Prostate gland (tissue), 2 donors: ENCODE data around the gene ADGRB3.

Experiments
- CTCF ChIP-seq, 4 experiments: fragments of 200-600 bp in 2 of 4; fragments of 450-650 bp in 2 of 4; sonication (generic) in 2 of 4; IDR thresholded peaks; 1 replicate in 3 of 4; 2 replicates in 1 of 4; pipeline ENCODE4 v1.5.1; 2016 to 2019; ENCODE audit warnings: antibody characterized with exemption in 4 of 4, mild to moderate bottlenecking in 2 of 4, moderate library complexity in 2 of 4
- POLR2AphosphoS5 ChIP-seq: sonication (generic); formaldehyde crosslinking; IDR thresholded peaks from one replicate; pipeline ENCODE4 v1.6.1; 2017; ENCODE audit warnings: antibody characterized with exemption

GRCh38 chr6:69232911-69233448 lies 597.9 kb downstream of the ADGRB3 start:
- TF ChIP-seq POLR2AphosphoS5 (peak; percentile 26), CTCF (IDR thresholded peaks at IDR 0.05) (peak in 1 of 4 experiments; percentile 6)
